HG03558 (cell line): ENCODE data around the gene SERAC1.

Experiments used
- ATAC-seq: cut with Tn5 transposase; IDR thresholded peaks from one replicate; pipeline ENCODE4 v1.9.1; 2021; ENCODE audit warnings: moderate number of reproducible peaks; ENCODE audit not compliant: unreplicated experiment; ENCODE audit errors: extremely low read depth

Gene SERAC1

DNA sequence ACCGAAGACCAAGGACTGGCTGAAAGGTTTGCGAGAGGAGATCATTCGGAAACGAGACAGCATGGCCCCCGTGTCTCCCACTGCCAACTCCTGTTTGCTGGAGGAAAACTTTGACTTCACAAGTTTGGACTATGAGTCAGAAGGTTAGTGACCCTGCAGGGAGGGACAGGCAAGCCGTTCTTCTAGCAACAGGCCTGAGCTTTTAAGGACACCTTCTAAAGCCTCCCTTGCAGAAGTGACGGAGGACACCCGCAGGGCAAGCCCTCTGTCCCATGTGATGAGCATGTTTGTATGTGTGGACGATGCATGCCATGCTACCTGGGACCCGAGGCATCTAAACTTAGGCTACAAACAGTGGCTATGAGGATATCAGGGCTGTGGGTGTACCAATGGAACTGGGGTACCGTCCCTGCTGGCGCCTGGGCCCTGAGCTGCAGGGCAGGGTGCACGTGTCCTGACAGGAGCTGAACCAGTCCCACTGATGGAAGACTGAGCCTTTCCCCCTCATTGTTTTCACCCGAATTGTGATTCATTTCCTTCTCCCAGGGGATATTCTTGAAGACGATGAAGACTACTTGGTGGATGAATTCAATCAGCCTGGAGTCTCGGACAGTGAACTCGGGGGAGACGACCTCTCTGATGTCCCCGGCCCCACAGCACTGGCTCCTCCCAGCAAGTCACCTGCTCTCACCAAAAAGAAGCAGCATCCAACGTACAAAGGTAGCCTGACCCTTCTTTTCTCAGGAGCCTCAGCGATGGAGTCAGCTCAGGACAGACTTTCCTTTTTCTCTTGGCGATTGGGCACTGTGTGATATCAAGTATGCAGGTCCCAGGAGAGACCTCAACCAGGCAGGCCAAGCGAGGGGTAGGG lies 84.4 kb downstream of the SERAC1 start:
- no peak for ATAC-seq

GRCh38 chr6:158081657-158081935 lies 86.5 kb downstream of the SERAC1 start:
- no peak for ATAC-seq

GRCh38 chr6:158080849-158081656 lies 87.0 kb downstream of the SERAC1 start:
- no peak for ATAC-seq

GRCh38 chr6:158078320-158078719 lies 89.7 kb downstream of the SERAC1 start:
- ATAC-seq = no peak

DNA sequence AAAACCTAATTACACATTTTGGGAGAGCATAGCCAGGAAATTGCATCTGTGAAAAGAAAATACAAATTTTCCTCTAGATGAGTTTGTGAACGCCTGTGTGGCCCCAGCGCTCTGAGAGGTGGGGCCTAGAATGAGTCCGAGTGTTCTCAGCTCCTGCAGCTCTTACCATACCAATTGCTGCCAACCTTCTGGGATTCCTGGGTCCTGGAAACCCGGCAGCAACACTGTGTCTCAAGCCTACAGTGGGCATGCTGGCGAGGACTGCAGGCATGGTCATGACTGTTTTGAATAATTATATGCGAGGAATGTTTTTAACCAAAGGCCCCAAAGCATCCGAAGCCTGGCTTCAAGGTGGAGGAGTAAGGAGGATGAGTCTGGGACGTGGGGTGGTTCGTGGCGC lies 90.4 kb downstream of the SERAC1 start:
- no peak for ATAC-seq

- ATAC-seq = no peak
Measured at GRCh38 chr6:158076548-158076947, 91.5 kb downstream of the SERAC1 start.

DNA sequence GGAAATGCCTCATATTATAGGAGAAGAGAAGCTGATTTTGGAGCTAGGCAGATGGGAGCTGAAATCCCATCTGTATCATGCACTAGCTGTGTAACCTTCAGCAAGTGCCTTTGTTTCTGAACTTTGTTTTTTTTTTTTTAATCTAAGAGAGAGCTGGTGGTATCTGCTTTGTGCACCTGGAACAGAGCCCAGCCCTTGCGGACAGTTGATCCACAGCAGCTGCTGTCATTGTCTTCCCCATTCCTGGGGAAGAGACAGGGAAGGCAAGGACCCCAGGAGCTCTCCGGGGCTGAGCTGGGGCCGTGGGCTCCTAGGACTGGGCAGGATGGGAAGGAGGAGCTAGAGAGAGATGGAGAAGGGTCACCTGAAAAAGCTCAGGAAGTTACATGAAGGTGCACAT lies 94.3 kb downstream of the SERAC1 start:
- ATAC-seq = no peak

DNA sequence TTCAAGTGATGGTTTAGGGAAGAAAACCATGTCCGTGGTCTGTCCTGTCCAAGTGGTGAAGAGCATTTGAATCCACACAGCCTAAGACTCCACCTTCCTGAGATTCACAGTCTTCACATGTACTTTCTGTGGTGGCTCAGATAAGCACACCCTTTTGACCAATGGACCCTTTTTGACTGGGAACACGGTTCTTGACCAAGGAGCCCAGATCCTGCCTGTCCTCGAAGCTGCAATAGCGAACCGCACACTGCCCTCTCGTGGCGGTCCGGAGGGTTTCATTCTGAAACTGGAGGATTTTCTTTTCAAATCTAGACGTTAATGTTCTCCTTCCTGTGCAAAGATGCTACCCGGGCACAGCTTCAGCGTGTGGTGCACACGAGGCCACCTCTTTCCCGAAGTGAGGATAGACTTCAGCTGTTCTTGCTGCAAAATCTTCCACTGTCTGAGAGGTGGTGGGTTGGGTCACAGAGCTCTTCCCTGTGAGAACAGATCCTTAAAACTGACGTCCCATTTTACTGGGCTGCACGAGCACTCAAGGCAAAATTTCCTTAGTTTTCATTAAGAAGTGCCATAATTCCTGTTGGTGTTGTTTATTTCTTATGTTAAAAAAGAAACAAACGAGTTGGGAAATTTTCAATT lies 95.9 kb downstream of the SERAC1 start:
- no peak for ATAC-seq

GRCh38 chr6:158071121-158072082 lies 96.7 kb downstream of the SERAC1 start:
- no peak for ATAC-seq

DNA sequence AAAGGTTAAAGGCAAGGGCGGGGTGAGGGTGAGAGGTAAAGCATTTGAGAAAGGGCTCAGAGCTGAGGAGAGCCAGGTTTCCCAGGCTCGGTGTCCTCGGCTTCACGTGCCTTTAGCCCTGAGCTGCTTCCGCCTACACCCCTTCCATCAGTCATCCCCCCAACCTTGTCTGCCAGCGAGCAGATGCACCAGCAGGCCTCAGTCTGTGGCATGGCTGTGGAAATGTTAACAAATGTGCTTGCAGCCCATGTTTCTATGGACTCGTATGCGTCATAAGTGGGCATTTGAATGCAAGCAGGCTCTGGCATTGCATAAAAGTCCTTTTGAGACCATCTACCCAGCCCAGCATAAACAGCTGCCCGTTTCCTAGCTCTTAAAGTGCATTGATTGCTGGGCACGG lies 97.5 kb downstream of the SERAC1 start:
- ATAC-seq = no peak

GRCh38 chr6:158069800-158070195 lies 98.3 kb downstream of the SERAC1 start:
- ATAC-seq = no peak

- ATAC-seq = no peak
Measured at GRCh38 chr6:158068893-158069799, 98.9 kb downstream of the SERAC1 start.

GRCh38 chr6:158068156-158068892 lies 99.7 kb downstream of the SERAC1 start:
- no peak for ATAC-seq

- ATAC-seq = no peak
Measured at GRCh38 chr6:158067436-158068015, 100.5 kb downstream of the SERAC1 start.

GRCh38 chr6:158066136-158066781 lies 101.8 kb downstream of the SERAC1 start:
- ATAC-seq = no peak

DNA sequence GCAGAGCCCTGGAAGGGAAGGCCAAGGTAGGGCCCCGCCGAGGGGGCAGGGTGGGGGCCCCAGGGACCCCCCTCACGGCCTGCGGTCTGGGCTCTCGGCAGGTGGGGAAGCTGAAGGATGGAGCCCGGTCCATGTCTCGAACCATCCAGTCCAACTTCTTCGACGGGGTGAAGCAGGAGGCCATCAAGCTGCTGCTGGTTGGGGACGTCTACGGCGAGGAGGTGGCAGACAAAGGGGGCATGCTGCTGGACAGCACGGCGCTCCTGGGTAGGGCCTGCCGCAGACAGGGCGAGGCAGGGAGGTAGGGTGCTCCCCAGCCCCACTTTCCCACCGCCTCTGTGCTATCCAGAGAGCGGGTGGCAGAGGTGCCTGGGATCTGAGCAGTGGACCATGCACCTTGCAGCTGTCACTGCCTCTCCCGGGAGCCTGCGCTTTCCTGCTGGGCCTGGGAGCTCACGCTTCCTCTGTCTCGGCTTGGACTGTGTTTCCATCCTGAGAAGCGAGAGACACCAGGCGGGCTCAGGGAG lies 103.3 kb downstream of the SERAC1 start:
- no peak for ATAC-seq

DNA sequence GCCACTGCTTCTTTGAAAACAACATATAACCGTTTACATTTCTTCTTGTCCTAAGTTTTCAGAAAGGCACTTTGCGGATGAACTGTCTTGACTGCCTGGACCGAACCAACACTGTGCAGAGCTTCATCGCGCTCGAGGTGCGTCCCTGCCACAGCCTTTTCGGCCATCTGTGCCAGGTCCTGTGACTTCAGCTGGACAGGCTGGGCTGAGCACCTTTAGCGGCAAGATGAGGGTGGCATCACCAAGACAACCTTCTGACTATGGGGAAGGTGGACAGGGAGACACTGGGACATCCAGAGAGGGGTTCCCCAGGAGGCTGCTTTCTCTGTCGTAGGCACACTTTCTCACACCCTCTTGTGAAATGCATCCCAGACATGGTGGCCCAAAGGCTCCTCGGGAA lies 104.3 kb downstream of the SERAC1 start:
- ATAC-seq = no peak
